Lung (tissue), 12 donors: ENCODE data around the gene PTBP2. TPM values are rescaled to one million over a fixed set of nuclear protein-coding genes. Genes with fewer than 3 reads are reported as not detected.

ENCODE experiments used
- ATAC-seq: fragments of 200-7000 bp; cut with Tn5 transposase; one replicate; pipeline ENCODE4 v1.9.1; 2020; ENCODE audit warnings: moderate number of reproducible peaks; ENCODE audit not compliant: insufficient read depth, low FRiP score
- DNase-seq, 3 donors: peaks; one replicate each; pipeline ENCODE4 v3.0.0-alpha.2; 2013 to 2017
- H3K27ac ChIP-seq, 2 donors: one replicate each; pipeline ENCODE4 v1.5.1; 2013; ENCODE audit warnings: mild to moderate bottlenecking in 2 of 2, moderate library complexity in 2 of 2, control low read depth in 1 of 2, inconsistent platforms in 1 of 2, low read depth in 1 of 2, low read length in 1 of 2
- H3K27me3 ChIP-seq, 3 donors: one replicate each; pipeline ENCODE4 v1.5.1; 2013; ENCODE audit warnings: low read length in 2 of 3; ENCODE audit not compliant: control insufficient read depth in 3 of 3, insufficient read depth in 3 of 3
- H3K36me3 ChIP-seq, 4 donors: one replicate each; pipeline ENCODE4 v1.5.1; 2013; ENCODE audit warnings: low read length in 4 of 4, mild to moderate bottlenecking in 1 of 4, moderate library complexity in 1 of 4; ENCODE audit not compliant: control insufficient read depth in 4 of 4, insufficient read depth in 4 of 4
- H3K4me1 ChIP-seq, 5 donors: one replicate each; pipeline ENCODE4 v1.5.1; 2013; ENCODE audit warnings: low read length in 5 of 5, mild to moderate bottlenecking in 2 of 5, moderate library complexity in 1 of 5; ENCODE audit not compliant: control insufficient read depth in 5 of 5, insufficient read depth in 5 of 5
- H3K4me3 ChIP-seq: one replicate; pipeline ENCODE4 v1.5.1; 2013; ENCODE audit warnings: mild to moderate bottlenecking, control low read depth, moderate library complexity
- H3K9ac ChIP-seq, 2 donors: one replicate each; pipeline ENCODE4 v1.5.1; 2013; ENCODE audit warnings: low read length in 2 of 2, control low read depth in 1 of 2; ENCODE audit not compliant: insufficient read depth in 1 of 2
- H3K9me3 ChIP-seq, 4 donors: one replicate each; pipeline ENCODE4 v1.5.1; 2013; ENCODE audit warnings: low read length in 3 of 4, mild to moderate bottlenecking in 1 of 4, moderate library complexity in 1 of 4; ENCODE audit not compliant: control insufficient read depth in 4 of 4, insufficient read depth in 3 of 4
- WGBS, 2 donors: extraction: QIAGEN DNeasy Blood & Tissue Kit; methylation state at CpG; one replicate each; pipeline ENCODE4 v1.1.7; 2013; 5-methylcytosine and 5-hydroxymethylcytosine counted together
- polyA plus RNA-seq, 2 donors: library from polyadenylated mRNA; stranded (reverse); fragments of 200-250 nt; gene quantifications; one replicate each; pipeline ENCODE4 v1.2.1, GENCODE V29; 2013
- total RNA-seq, 2 donors: library from RNA; depleted of rRNA in 1 of 2; stranded (reverse); fragments of >200 nt in 1 of 2; gene quantifications; one replicate each; pipeline ENCODE4 v1.2.1, GENCODE V29; 2014 to 2021
- TF ChIP-seq, protein P1 (sequence below): IDR thresholded peaks from 2 replicates; pipeline ENCODE4 v1.5.1; 2012; ENCODE audit warnings: mild to moderate bottlenecking; ENCODE audit errors: control extremely low read depth, extremely low read depth
- donor health status: control.
- donor health status: control.
- donor health status: Bipolar disorder and iron deficiency.
- donor health status: healthy.
- donor health status: DM: yes; HTN: yes; CAD: no.

Gene PTBP2
- total and polyA plus RNA-seq, 4 donors = 5.7 to 79.7 (median 14.6) TPM

DNA sequence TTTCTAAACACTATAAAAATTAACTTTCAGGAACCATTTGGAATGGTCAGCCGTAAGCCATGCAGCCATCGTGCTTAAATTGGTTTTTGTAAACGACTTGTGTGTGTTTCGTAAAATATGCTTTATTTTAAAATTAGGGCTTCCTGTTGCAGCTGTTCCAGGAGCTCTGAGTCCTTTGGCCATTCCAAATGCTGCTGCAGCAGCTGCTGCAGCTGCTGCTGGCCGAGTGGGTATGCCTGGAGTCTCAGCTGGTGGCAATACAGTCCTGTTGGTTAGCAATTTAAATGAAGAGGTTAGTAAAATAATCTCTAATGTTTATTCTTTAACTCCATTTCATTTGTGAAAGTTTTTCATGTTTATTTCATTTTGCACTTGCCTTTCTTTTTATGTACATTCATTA lies 83.1 kb downstream of the PTBP2 start:
- Histone ChIP-seq H3K27me3 (no peaks in the 10 kb centered on the region), H3K9me3 (no peaks in the 10 kb centered on the region), H3K27ac (no peak overlapping the region), H3K36me3 (peaks cover 0 to 18% (median 5%) of the 10 kb centered on the region in 4 donors), H3K4me1 (peaks cover 0 to 5% (median 1%) of the 10 kb centered on the region in 5 donors), H3K4me3 (no peak overlapping the region), H3K9ac (no peak overlapping the region)
- 71 to 75% methylated on average over 5 of the region's 5 CpGs for WGBS, 2 donors
- no peak for ATAC-seq
- TF ChIP-seq, protein P1, sequence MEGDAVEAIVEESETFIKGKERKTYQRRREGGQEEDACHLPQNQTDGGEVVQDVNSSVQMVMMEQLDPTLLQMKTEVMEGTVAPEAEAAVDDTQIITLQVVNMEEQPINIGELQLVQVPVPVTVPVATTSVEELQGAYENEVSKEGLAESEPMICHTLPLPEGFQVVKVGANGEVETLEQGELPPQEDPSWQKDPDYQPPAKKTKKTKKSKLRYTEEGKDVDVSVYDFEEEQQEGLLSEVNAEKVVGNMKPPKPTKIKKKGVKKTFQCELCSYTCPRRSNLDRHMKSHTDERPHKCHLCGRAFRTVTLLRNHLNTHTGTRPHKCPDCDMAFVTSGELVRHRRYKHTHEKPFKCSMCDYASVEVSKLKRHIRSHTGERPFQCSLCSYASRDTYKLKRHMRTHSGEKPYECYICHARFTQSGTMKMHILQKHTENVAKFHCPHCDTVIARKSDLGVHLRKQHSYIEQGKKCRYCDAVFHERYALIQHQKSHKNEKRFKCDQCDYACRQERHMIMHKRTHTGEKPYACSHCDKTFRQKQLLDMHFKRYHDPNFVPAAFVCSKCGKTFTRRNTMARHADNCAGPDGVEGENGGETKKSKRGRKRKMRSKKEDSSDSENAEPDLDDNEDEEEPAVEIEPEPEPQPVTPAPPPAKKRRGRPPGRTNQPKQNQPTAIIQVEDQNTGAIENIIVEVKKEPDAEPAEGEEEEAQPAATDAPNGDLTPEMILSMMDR = no peak
- DNase-seq = peak; percentile 24 to 50 (median 39)

DNA sequence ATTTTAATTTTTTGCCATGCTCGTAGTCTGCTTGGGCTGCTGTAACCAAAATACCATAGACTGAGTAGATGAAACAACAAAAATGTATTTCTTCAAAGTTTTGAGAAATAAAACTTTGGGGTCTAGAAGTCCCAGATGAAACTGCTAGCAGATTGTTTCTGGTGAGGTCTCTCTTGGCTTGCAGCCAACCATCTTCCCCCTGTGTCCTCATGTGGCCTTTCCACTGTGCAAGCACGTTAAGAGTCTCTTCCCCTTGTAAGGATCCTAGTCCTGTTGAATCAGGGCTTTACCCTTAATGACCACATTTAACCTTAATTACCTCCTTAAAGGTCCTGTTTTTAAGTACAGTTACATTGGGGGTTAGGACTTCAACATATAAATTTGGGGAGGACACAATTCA lies 86.6 kb downstream of the PTBP2 start:
- peak; percentile 15 to 36 (median 17) for DNase-seq
- no peaks in the 10 kb centered on the region for H3K27me3 ChIP-seq
- TF ChIP-seq, protein P1 = no peak
- no peaks in the 10 kb centered on the region for H3K9me3 ChIP-seq
- ATAC-seq = no peak
- H3K27ac ChIP-seq = no peak overlapping the region
- no peak overlapping the region for H3K9ac ChIP-seq
- no peak overlapping the region for H3K4me3 ChIP-seq
- H3K36me3 ChIP-seq = peaks cover 0 to 26% (median 9%) of the 10 kb centered on the region in 4 donors
- WGBS, 2 donors = 44 to 52% methylated on average over 2 of the region's 2 CpGs
- H3K4me1 ChIP-seq = peaks cover 0 to 5% (median 3%) of the 10 kb centered on the region in 5 donors

DNA sequence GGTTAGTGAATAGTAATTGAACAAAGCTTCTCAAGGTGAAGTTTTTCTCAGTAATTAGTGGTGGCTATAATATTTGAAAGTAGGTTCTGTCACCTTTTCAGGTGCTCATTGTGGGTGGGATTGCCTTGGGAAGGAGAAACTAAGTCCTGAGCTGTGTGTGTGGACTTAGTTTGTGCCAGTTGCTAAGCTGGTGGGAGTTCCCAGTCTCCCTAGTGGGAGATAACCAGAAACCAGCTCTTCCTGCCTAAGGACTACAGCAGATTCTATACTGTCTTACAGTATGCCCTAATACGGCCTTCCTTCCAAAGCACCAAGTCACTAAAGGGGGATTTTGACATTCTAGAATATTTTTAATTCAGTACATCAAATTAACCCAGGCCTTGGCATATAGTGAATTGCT lies 94.3 kb downstream of the PTBP2 start:
- peaks cover 0 to 7% (median 0%) of the 10 kb centered on the region in 5 donors for H3K4me1 ChIP-seq
- TF ChIP-seq, protein P1 = no peak
- no peak overlapping the region for H3K27ac ChIP-seq
- 93 to 100% methylated on average over 1 of the region's 1 CpG for WGBS, 2 donors
- no peaks in the 10 kb centered on the region for H3K27me3 ChIP-seq
- no peak for DNase-seq
- H3K4me3 ChIP-seq = no peak overlapping the region
- no peak for ATAC-seq
- no peak overlapping the region for H3K9ac ChIP-seq
- no peaks in the 10 kb centered on the region for H3K9me3 ChIP-seq
- peaks cover 3 to 26% (median 7%) of the 10 kb centered on the region in 4 donors for H3K36me3 ChIP-seq

DNA sequence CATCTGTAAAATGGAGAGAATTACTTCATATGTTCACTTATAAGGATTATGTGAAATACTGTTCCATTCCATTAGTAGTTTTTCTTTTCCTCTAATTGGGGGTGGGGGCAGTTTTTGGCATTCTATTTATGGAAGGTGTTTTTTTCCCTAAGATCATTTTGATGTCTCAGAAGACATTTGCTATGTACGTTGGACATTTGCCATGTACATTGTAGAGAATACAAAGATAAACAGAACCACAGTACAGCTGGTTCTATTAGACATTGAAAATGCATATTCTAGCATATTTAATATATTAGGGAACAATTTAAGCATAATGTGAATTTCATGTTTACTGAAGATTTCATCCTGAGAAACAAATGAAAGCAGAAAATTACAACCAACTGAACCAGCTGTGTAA lies 98.5 kb downstream of the PTBP2 start:
- H3K9me3 ChIP-seq = no peaks in the 10 kb centered on the region
- TF ChIP-seq, protein P1 = no peak
- H3K36me3 ChIP-seq = peaks cover 0 to 5% (median 4%) of the 10 kb centered on the region in 4 donors
- H3K4me3 ChIP-seq = no peak overlapping the region
- H3K4me1 ChIP-seq = peaks cover 0 to 8% (median 0%) of the 10 kb centered on the region in 5 donors
- H3K27me3 ChIP-seq = no peaks in the 10 kb centered on the region
- H3K27ac ChIP-seq = no peak overlapping the region
- H3K9ac ChIP-seq = peak overlapping the region in 1 of 2 donors; percentile 7
- DNase-seq (peak in 2 of 3 donors; percentile 52 to 70), ATAC-seq (no peak)
- 60 to 71% methylated on average over 1 of the region's 1 CpG for WGBS, 2 donors
